Activated CD4-positive, alpha-beta T cell treated with anti-CD3 and anti-CD28 coated beads, Interleukin-2, Interleukin-6, amounts not matched to agents 100 ng/mL and 50 ng/mL, durations not matched to agents 16 hours and 8 hours (primary cell): ENCODE results near the gene IDI1.
"Not testable (repeated sequence)": the region's sequence is repeated elsewhere in the genome, so short reads cannot be mapped to it uniquely, and the experiment has no call there.

Experiments
- DNase-seq: peaks from one replicate; pipeline ENCODE4 v3.0.0-alpha.2; 2020

IDI1 gene

GRCh38 chr10:1061930-1062774 lies 13.2 kb upstream of the IDI1 start:
- no peak for DNase-seq

GRCh38 chr10:1059902-1060301 lies 11.0 kb upstream of the IDI1 start:
- DNase-seq: no peak

- no peak for DNase-seq
These were observed 9.1 kb upstream of the IDI1 start for GRCh38 chr10:1058017-1058416.

- no peak for DNase-seq
These were observed 8.3 kb upstream of the IDI1 start for GRCh38 chr10:1057106-1057657.

GRCh38 chr10:1056326-1057105 lies 7.6 kb upstream of the IDI1 start, which contains the start of gene WDR37:
Gene WDR37, plus strand, starts transcription at chr10:1056385. Its CDS starts 15,771 bp downstream, at chr10:1072156.
- peak; percentile 91 for DNase-seq

GRCh38 chr10:1054684-1055083 lies 5.8 kb upstream of the IDI1 start:
- DNase-seq: no peak

GRCh38 chr10:1050554-1050953 lies 1.6 kb upstream of the IDI1 start:
- DNase-seq: peak; percentile 62

- DNase-seq: peak; percentile 33
These were observed 1.2 kb upstream of the IDI1 start for GRCh38 chr10:1050145-1050544.

- no peak for DNase-seq
These were observed 573 bp upstream of the IDI1 start for GRCh38 chr10:1049425-1049958.

- no peak for DNase-seq
These were observed 579 bp downstream of the IDI1 start for GRCh38 chr10:1048349-1048731.

GRCh38 chr10:1047937-1048336 lies 982 bp downstream of the IDI1 start:
- DNase-seq: peak; percentile 43

- no peak for DNase-seq
These were observed 3.5 kb downstream of the IDI1 start for GRCh38 chr10:1045415-1045814.

- no peak for DNase-seq
These were observed 4.0 kb downstream of the IDI1 start for GRCh38 chr10:1044964-1045363.

- DNase-seq: no peak
These were observed 4.8 kb downstream of the IDI1 start for GRCh38 chr10:1044146-1044545.

- DNase-seq: peak; percentile 54
These were observed 5.4 kb downstream of the IDI1 start for GRCh38 chr10:1043532-1043995.

- DNase-seq: no peak
These were observed 7.4 kb downstream of the IDI1 start for GRCh38 chr10:1041514-1041913.

- no peak for DNase-seq
These were observed 8.8 kb downstream of the IDI1 start for GRCh38 chr10:1040133-1040532.

- not testable (repeated sequence) for DNase-seq
These were observed 10.2 kb downstream of the IDI1 start for GRCh38 chr10:1038769-1039168.

- no peak for DNase-seq
These were observed 11.8 kb downstream of the IDI1 start for GRCh38 chr10:1037098-1037497.

GRCh38 chr10:1036341-1036791 lies 12.6 kb downstream of the IDI1 start:
- peak; percentile 58 for DNase-seq

- DNase-seq: no peak
These were observed 13.7 kb downstream of the IDI1 start for GRCh38 chr10:1035201-1035600.

- DNase-seq: no peak
These were observed 14.2 kb downstream of the IDI1 start for GRCh38 chr10:1034758-1035157.

GRCh38 chr10:1033601-1034000 lies 15.3 kb downstream of the IDI1 start:
- DNase-seq: no peak
